Renal cortical epithelial cell (primary cell): ENCODE measurements around the gene ADGRL3. TPM values are rescaled to one million over a fixed set of nuclear protein-coding genes. Genes with fewer than 3 reads are reported as not detected.

Experiments used
- DNase-seq: peaks from one replicate; pipeline ENCODE4 v3.0.0-alpha.2; 2011; ENCODE audit warnings: low read depth
- total RNA-seq: library from RNA; depleted of rRNA; stranded (reverse); fragments of >200 nt; gene quantifications from 2 replicates; pipeline ENCODE4 v1.2.3, GENCODE V29; 2014

ADGRL3 gene
- total RNA-seq, 1 donor from 2014 or later, result 5.3 TPM

DNA sequence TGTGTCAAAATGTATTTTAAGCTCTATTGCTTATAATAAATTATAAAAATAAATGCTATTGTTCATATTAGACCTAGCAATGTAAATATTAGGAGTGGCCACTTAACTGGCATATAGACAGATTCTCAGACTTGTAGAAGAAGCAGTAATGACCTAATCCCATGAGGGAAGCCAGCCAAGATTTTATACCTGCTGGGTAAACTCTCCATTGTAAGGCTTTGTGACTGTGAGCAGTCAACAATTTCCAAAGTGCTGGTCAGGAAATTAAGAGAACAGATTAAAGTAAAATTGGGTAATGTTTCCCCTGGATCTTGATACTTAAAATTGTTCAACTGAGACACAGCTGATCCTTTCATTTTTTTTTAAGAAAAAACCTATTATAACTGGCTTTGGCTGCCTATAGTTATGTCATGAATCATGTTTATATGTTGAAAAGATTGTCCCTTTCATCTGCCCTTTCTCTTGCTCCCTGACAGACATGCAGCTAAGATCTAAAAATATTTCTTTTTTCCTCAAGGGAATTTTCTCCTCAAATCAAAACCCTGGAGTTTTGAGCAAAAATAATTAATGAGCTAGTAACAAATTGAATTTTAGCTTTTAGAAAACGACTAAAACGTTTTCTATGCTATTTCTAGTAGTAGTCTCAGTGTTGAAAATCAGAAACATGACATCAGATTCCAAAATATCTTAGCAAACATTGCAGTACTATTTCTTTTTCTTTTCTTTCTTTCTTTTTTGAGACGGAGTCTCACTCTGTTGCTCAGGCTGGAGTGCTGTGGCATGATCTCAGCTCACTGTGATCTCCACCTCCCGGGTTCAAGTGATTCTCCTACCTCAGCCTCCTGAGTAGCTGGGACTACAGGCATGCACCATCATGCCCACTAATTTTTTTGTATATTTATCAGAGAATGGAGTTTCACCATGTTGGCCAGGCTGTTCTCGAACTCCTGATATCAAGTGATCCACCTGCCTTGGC, 77.9 kb downstream of the ADGRL3 start:
- DNase-seq, result peak; percentile 68

DNA sequence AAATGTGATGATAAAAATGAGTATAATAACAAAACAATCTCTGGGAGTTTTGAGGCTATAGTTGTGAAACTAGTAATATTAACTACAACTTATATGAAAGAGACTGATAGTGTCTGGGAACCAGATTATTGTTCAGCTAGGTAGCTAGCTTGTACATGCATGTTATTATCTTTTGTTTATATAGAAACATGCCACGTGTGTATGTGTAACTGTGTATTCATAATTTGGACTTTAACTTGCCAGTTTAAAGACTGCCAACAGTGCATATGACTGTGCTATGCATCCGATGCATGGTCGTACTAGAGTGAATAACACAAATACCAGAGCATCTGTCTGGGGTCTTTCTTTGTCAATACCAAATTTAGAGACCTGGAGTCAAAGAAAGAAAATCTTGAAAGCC, 92.2 kb downstream of the ADGRL3 start:
- DNase-seq, result no peak

DNA sequence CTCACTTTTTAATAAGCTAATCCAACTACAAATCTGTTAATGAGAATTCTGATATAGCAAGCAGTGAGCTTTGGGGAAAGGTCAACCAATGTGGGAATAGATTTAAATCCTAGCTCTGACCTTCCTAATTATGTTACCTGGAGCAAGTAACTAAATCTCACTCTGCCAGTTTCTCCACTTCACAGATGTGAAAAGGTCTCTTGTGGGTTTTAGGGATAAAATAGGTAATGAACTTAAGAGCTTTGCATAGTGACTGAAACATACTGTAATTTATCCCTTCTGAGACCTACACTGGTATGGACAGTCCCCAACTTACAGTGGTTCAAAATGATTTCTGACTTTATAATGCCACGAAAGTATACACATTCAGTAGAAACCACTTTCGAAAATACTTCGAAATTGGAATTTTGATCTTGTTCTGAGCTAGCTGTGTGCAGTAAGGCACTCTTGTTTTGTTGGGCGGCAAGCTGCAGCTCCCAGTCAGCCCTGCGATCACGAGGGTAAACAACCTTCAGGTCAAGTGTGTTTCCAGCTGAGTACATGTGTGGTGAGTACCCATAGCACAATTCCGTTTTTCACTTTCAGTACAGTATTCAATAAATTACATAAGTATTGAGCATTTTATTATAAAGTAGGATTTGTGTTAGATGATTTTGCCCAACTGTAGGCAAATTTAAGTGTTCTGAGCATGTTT, 93.7 kb downstream of the ADGRL3 start:
- DNase-seq, result peak; percentile 4

DNA sequence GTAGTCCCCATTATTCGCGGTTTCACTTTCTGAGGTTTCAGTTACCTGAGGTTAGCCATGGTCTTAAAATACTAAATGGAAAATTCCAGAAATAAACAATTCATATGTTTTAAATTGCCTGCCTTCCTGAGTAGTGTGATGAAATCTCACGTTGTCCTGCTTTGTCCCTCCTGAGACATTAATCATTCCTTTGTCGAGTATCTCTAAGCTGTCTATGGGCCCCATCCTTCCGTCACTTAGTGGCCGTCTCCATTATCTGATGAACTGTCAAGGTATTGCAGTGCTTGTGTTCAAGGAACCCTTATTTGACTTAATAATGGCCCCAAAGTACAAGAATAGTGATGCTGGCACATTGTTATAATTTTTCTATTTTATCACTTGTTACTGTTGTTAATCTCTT, 94.8 kb downstream of the ADGRL3 start:
- DNase-seq, result no peak

DNA sequence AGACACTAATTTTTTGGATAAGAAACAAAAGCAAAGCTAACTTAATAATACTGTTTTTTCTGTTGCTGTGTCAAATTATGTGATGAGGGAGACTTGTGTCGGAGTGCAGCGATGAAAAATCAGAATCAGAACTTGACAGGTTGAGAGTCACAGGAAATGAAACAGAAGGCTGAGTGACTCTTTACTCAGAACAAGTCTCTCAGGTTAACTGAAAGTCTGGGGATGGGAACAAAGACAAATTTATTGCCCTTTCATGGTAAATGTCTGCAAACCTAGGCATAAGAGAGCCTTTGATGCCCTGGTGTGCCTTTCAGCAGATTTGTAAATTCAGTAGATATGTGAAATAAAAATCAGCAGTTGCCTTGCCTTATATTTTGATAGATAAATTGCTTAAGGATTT, 96.0 kb downstream of the ADGRL3 start:
- no peak for DNase-seq

DNA sequence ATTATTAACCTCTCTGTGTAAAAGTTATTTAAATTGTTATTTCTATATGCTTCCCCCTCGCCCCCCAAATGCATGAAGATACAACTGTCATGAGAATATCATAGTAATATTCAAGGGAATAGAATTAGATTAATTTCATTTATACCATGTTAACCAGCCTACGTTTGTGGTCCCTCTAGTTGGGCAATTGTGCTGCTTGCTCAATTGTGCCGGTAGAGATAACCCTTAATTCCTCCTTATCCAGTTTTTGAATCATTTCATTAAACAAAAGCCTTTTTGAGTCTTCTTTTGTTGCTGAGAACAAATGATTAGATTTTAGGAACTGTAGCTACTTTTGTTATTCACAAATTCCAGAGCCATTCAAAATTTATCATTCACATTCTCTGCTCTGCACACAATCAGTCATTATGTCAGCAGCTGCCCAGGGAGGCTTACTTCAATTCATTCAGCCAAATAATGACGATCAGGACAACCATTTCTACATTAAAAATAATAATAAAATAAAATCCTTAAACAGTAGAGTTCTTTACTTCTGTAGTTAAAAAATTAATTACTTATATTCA, 98.1 kb downstream of the ADGRL3 start:
- DNase-seq, result no peak

DNA sequence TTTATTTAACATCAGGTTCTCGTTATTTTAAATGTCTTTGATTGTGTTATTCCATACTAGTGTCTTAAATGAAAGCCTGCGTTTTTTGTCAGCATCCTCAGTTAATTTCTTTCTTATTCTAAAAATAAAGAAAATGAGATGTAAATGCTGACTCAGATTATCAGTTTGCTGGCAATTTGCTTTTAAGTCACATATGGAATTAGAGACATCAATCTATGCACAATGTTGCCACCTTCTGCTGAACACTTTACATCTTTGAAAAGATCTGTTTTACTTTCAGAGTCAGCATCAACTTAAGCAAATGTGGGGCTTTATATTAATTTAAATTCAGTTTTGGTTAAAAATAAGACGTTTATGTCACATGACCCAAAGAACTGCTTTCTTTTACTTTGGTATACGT, 99.2 kb downstream of the ADGRL3 start:
- no peak for DNase-seq

DNA sequence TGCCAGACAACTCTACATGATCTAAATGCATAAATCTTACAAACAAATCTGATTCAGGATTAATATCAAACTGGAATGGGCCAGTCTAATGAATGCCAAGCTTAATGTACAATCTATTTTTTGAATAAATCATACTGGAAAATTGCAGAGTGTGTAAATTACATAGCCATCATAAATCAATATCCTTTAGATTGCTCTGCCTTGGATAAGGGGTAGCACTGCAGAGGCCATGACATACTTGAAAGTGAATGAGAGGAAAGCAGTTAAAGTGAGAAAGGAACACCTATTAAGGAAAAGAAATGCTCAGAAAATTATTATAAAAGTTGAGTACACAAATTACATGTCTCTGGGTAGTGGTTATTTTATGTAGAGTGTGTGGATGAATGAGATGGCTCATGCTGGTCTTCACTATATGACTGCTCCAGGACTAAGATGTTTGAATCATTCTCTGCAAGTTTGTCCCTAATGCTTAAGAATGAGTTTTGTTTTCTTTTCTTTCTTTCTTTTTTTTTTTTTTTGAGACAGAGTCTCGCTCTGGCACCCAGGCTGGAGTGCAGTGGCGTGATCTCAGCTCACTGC, 100.2 kb downstream of the ADGRL3 start:
- no peak for DNase-seq

DNA sequence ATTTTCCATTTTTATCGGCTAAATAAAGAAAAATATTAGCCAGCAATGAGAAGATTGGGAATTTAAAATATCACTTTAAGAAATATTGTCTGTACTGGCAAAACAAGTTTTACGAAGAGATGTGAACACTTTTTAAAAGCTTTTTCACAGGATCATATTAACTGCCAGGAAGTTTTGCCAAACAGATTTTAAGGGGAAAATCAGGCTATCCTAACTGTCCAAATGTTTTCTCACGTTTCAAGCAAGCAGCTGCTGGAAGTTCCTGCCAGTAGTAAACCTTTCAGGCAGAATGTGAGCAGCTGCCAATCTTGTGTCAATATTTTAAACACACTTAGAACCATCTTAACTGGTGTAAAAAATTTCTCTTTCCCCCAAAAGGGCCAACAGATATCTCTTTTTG, 101.1 kb downstream of the ADGRL3 start:
- no peak for DNase-seq

DNA sequence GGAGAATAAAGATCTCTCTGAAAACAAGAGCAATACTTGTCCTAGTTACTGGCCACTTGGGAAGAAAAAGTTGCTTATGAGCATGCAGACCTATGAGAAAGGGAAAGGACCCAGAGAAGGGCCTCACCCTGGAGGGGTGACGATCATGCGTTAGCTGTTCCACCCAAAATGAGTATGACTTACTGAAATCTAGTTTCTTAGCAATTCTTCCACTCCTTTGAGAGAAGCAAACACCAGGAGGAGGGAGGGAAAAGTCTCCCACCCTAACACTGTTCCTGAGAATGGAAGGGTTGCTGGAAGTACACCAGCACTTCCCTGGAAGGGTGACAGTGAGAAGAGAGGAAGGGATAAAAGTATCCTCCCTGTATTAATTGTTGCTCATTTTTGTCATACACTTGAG, 107.9 kb downstream of the ADGRL3 start:
- DNase-seq, result no peak

DNA sequence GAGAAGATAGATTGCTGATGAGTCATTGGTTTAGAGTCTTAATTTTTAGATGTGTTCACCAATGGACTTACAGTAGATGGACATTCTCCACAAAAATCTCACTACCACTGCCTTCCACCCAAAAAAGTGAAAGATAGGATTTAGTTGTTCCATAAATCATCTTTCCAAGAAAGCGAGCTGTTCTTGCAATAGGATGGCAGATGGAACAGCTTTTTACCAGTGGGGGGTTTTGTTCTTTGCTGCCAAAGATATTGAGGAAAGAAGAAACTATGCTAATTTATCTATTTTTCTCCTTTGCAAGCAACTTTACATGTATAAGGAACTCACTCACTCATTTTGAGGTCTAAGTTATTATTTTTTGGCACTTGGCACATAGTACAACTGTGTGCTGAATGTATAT, 109.5 kb downstream of the ADGRL3 start:
- no peak for DNase-seq

DNA sequence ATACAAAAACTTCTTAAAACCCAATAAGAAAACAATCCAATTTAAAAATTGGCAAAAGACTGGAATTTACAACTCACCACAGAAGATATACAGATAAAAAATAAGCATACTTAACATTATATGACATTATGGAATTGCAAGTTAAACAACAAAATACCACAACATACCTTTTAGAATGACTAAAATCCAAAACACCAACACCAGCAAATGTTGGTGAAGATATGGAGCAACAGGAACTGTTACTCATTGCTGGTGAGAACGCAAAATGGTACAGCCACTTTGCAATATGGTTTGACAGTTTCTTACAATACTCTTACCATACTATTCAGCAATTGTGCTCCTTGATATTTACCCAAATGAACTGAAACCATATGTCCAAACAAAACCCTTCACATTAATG, 112.4 kb downstream of the ADGRL3 start:
- DNase-seq, result no peak

DNA sequence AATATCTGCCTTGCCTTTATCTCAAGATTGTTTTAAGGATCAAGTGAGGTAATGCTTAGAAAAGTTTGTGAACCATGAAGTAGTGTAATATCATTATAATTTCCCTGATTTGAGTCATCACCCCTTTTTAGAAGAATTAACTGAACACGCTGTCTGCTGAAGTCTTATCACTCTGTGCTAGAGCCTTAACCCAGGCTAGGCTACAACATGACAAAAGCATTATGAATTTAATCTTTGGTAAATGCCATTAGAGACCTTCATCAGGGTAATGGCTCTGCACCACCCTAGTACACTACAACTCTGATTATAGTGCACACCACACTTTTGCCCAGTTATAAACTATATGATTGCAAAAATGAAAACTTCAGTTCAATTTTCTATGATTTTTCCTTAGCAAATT, 118.3 kb downstream of the ADGRL3 start:
- peak; percentile 8 for DNase-seq

DNA sequence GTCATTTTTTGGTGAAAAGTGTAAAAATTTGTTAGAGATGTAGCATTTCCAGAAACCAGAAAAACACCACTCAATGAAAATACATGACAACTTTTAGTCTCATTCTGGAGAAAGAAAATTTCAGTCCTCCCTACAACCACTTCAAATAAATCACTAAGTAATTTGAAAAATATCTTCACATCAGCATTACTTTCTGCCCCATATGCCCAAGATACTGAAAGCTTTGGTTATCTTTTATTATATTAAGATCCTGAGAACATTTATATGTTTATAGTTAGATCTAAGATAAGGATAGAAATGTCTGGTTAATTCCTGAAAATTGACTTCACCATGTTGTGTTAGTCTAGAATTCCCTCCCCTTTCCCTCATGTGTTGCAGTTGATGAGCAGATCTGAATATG, 119.0 kb downstream of the ADGRL3 start:
- no peak for DNase-seq

DNA sequence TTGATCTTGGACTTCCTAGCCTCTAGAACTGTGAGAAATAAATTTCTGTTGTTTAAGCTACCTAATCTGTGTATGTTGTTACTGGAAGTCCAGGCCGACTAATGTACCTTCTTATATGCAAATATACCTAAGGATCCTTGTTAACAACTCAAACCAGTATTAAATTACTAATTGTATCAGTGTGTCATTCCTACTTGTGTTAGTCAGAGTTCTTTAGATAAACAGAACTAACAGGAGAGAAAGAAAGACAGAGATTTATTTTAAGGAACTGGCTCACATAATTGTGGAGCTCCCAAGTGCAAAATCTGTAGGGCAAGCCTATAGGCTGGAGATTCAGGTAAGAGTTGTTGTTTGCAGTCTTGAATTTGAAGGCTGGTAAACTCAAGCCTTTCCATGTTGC, 120.0 kb downstream of the ADGRL3 start:
- DNase-seq, result peak; percentile 44

DNA sequence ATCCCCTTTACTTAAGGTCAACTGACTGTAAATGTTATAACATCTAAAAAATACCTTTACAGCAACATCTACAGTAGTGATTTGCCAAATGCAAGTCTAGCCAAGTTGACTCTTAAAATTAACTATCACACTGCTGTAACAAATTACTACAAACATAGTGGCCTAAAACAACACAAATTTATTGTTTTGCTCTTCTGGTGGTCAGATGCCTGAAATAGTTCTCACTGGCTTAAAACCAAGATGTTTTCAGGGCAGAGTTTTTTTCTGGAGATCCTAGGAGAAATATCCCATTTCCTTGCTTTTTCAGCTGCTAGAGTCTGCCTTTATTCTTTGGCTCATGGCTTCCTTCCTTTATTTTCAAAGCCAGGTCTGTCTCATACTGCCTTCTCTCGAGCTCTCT, 120.5 kb downstream of the ADGRL3 start:
- peak; percentile 7 for DNase-seq

DNA sequence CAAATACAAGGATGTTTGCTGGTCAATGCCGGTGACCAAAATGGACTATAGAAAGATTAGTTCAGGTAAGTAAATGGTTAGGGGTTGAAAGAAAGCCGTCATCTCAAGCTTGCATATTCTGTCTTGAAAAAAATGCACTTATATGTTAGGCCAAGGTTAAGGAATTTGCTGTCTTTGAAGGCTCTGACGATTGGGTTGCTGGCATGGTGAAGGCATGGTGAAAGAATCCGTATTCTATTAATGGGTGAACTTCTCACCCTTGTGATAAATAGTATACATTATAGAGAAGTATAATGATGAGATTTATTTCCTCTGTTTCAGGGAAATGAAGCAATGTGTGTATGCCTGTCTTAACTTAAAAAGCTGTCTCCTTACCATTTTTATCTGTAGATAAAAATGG, 132.6 kb downstream of the ADGRL3 start:
- no peak for DNase-seq

DNA sequence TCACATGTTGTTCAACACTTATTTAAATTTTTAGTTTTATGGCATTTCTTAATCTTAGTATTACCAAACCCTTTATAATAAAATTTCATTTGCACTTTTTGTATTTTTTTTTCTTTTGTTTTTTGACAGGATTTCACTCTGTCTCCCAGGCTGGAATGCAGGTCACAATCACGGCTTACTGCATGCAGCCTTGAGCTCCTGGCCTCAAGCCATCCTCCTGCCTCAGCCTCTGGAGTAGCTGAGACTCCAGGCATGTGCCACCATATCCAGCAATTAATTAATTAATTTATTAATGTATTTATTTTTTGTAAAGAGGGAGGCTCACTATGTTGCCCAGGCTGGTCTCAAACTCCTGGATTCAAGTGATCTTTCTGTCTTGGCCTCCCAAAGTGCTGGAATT, 133.4 kb downstream of the ADGRL3 start:
- DNase-seq, result no peak

DNA sequence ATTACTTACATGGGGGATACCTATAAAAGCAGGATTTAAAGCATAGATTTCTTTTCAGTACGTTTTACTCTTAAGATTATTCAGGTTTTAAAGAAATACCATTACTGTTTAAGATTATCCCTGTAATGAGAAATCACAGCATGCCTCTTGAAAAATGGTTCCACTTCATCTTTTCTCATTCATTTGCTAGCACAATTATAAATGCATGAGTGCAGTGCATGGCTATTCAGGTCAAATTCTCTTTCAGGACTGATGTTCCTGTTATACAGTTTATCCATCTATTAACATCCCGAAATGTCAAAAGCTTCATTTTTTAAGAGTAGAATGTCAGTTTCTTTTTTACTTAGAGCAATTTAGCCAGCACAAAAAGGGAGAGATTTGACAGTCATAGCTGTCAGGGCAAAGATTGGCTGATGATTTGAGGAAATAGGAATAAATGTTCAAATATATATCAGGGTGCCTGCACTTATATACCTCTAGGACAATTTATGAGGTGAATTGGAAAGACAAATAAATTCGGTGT, 135.2 kb downstream of the ADGRL3 start:
- no peak for DNase-seq

DNA sequence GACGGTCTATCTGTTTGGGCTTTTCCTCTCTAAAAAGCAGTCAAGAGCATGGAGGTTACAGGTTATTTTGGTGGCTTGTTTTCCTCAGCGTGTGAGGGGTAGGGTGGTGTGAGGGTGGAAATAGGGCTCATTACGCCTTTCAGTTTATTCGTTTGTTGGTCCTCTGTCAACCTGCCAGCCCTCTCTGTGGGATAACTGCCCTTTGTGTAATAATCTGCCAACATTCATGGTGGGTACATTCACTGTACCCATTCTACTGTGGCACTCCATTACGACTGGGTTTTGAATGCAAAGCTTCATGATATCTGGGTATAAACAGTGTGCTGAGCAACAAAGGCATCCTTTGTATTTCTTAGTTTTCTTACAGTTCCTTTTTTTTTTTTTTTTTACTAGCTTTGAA, 136.4 kb downstream of the ADGRL3 start:
- no peak for DNase-seq

DNA sequence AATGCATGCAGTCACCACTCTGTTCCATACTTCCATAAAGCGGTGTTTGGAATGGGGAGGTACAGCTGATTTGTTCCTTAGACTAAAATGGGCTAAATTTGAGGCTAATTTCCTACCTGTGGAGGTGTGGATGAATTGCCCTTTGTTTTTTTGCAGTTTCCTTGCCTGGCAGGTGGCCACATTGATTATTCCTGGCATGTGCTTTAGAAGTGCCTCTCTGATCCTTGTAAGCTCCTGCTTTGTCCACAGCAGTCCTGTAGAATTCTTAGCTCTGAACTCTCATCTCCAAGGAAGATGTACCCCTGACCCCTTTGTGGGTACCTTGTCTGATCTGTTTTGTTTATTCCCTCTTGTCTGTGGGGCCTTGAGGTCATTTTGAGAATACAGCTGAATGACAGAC, 136.8 kb downstream of the ADGRL3 start:
- DNase-seq, result no peak

DNA sequence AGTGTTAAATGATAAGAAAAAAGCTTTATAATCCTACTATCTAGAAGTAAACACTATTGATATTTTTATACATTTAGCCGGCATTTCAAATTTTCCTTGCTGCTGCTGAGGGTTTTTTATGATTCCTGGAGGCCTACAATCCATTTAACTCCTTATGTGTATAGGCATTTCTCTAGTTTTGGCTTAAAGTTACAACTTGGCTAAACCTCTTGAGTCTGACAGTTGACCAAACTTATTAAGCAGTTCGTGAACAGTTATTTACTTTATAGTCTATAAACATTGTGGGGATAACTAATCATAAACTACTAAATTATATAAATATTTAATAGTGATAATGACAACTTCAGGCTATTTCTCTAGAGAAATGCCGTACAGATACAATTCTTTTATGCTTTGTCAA, 141.9 kb downstream of the ADGRL3 start:
- no peak for DNase-seq
